Measurements from ENCODE around the gene L3MBTL4. TPM values are rescaled to one million over a fixed set of nuclear protein-coding genes. Genes with fewer than 3 reads are reported as not detected.

L3MBTL4 gene
- total RNA-seq, 1 experiment from 2014 or later = not detected

GRCh38 chr18:6330786-6331185, 83.9 kb downstream of the L3MBTL4 start:
- BruUV-seq (replicated peaks) = no TSS peak
- no peak overlapping the region for H3K4me3 ChIP-seq (ENCODE audit: low read depth, low read length, poor library complexity, severe bottlenecking)
- ChIA-PET CTCF (no interaction called here), POLR2A (ENCODE audit: low non-redundant PET) (no interaction called here)
- peaks cover 59% of the 10 kb centered on the region for H3K9me3 ChIP-seq (ENCODE audit: low read depth, low read length, poor library complexity, severe bottlenecking)
- no peaks in the 10 kb centered on the region for H3K4me1 ChIP-seq (ENCODE audit: insufficient read depth, low read length, poor library complexity, severe bottlenecking)
- no peaks in the 10 kb centered on the region for H3K27me3 ChIP-seq (replicated peaks; ENCODE audit: insufficient read depth, low read depth, low read length, poor library complexity)
- intact Hi-C loops (cut with micrococcal nuclease; ENCODE audit: unreplicated experiment) = no loop called here
- DNase-seq (ENCODE audit: low spot score) = no peak
- H3K27ac ChIP-seq (ENCODE audit: low read depth, low read length, poor library complexity, severe bottlenecking) = no peak overlapping the region
- no peak for TF ChIP-seq CTCF (conservative IDR thresholded peaks at IDR 0.05; ENCODE audit: low read depth, low read length)
- no peak for TF ChIP-seq EZH2 (IDR thresholded peaks at IDR 0.05; ENCODE audit: borderline replicate concordance, low read depth, low read length, poor library complexity, severe bottlenecking)
- H3K36me3 ChIP-seq (ENCODE audit: insufficient read depth, low read length, poor library complexity, severe bottlenecking) = no peaks in the 10 kb centered on the region

GRCh38 chr18:6328621-6329010, 86.1 kb downstream of the L3MBTL4 start:
- H3K4me1 ChIP-seq (ENCODE audit: insufficient read depth, low read length, poor library complexity, severe bottlenecking) = no peaks in the 10 kb centered on the region
- H3K27me3 ChIP-seq (replicated peaks; ENCODE audit: insufficient read depth, low read depth, low read length, poor library complexity) = no peaks in the 10 kb centered on the region
- no TSS peak for BruUV-seq (replicated peaks)
- POLR2A ChIA-PET (ENCODE audit: low non-redundant PET) = no interaction called here
- intact Hi-C loops (cut with micrococcal nuclease; ENCODE audit: unreplicated experiment) = no loop called here
- CTCF ChIA-PET = no interaction called here
- H3K27ac ChIP-seq (ENCODE audit: low read depth, low read length, poor library complexity, severe bottlenecking) = no peak overlapping the region
- H3K9me3 ChIP-seq (ENCODE audit: low read depth, low read length, poor library complexity, severe bottlenecking) = peaks cover 68% of the 10 kb centered on the region
- DNase-seq (ENCODE audit: low spot score) = no peak
- no peak for TF ChIP-seq EZH2 (IDR thresholded peaks at IDR 0.05; ENCODE audit: borderline replicate concordance, low read depth, low read length, poor library complexity, severe bottlenecking)
- no peak for TF ChIP-seq CTCF (conservative IDR thresholded peaks at IDR 0.05; ENCODE audit: low read depth, low read length)
- H3K4me3 ChIP-seq (ENCODE audit: low read depth, low read length, poor library complexity, severe bottlenecking) = no peak overlapping the region
- H3K36me3 ChIP-seq (ENCODE audit: insufficient read depth, low read length, poor library complexity, severe bottlenecking) = no peaks in the 10 kb centered on the region

- ChIA-PET CTCF (no interaction called here), POLR2A (ENCODE audit: low non-redundant PET) (no interaction called here)
- Histone ChIP-seq H3K27ac (ENCODE audit: low read depth, low read length, poor library complexity, severe bottlenecking) (no peak overlapping the region), H3K4me1 (ENCODE audit: insufficient read depth, low read length, poor library complexity, severe bottlenecking) (no peaks in the 10 kb centered on the region), H3K27me3 (replicated peaks; ENCODE audit: insufficient read depth, low read depth, low read length, poor library complexity) (no peaks in the 10 kb centered on the region), H3K9me3 (ENCODE audit: low read depth, low read length, poor library complexity, severe bottlenecking) (peaks cover 68% of the 10 kb centered on the region), H3K4me3 (ENCODE audit: low read depth, low read length, poor library complexity, severe bottlenecking) (no peak overlapping the region), H3K36me3 (ENCODE audit: insufficient read depth, low read length, poor library complexity, severe bottlenecking) (no peaks in the 10 kb centered on the region)
- TF ChIP-seq EZH2 (IDR thresholded peaks at IDR 0.05; ENCODE audit: borderline replicate concordance, low read depth, low read length, poor library complexity, severe bottlenecking) (no peak), CTCF (conservative IDR thresholded peaks at IDR 0.05; ENCODE audit: low read depth, low read length) (no peak)
- no TSS peak for BruUV-seq (replicated peaks)
- intact Hi-C loops (cut with micrococcal nuclease; ENCODE audit: unreplicated experiment) = no loop called here
- no peak for DNase-seq (ENCODE audit: low spot score)
These were observed 86.7 kb downstream of the L3MBTL4 start for GRCh38 chr18:6327895-6328620.
